ENCODE results near the gene MRPS16.

Gene MRPS16

DNA sequence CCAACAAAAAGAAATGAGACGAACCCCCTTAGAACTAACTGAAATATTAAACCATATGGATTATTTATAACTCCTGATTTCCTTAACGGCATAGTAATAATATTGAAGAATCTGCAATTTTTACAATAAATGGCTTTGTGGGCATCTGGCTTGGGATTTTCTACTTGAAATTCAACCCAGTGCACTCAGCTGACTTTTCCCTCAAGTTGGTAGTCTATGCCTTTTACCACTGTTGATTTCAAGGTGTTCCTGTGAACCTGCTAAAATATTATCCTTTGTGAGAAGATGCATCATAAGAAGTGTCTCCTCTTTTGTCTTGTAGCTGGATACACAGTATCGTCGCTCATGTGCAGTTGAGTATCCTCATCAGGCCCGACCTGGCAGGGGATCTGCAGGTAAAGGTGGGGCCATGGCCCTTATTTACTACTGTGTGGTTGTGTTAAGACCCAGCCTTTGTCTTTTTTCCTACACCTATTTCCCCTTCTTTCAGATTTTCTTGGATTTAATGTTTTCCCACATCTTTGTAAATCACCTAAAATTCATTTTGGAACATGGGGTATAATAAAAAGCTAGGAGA, 13.4 kb downstream of the MRPS16 start:
- no peak for DNase-seq

- no peak for DNase-seq
Measured at GRCh38 chr10:73234695-73235094, 17.7 kb downstream of the MRPS16 start.

DNA sequence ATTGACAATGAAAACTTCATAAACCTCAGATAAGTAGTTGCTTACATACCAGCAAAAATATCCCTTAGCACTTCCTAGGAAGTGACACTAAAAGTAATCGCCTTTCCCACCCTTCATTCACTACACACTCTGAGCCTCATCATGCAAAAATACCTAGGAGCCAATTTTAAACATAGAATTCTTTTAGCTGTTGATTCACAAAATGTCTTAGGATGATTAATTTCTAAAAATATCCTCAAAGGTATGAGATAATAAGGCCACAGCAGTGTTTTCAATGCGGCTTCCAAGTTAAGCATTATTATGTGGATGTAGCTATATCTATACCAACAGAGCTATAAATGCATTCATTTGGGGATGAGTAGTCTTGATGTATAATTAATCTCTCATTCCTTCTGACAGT, 18.6 kb downstream of the MRPS16 start:
- DNase-seq = no peak

DNA sequence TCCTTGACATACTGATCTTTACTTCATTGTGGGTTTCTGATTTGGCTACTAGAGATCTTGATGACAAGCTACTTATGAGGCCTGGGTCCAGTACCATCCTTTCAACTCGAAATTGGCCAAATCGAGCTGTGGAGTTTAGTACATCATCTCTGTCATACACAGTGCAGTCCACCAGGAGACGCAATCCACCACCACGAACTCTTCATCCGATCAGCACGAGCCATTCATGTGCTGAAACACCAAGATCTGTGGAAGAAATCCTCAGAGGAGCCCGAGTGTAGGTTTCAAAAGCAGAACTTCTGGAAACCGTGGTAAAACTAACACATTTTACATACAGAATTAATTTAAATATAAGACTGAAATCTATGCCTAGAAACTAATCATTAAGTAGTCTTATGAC, 19.6 kb downstream of the MRPS16 start:
- DNase-seq = no peak

GRCh38 chr10:73229567-73229966, 22.9 kb downstream of the MRPS16 start:
- no peak for DNase-seq

GRCh38 chr10:73228247-73228646, 24.2 kb downstream of the MRPS16 start:
- no peak for DNase-seq

- DNase-seq = no peak
Measured at GRCh38 chr10:73226663-73227062, 25.8 kb downstream of the MRPS16 start.

GRCh38 chr10:73225518-73225917, 26.9 kb downstream of the MRPS16 start:
- no peak for DNase-seq

GRCh38 chr10:73220989-73221388, 31.5 kb downstream of the MRPS16 start:
- no peak for DNase-seq

DNA sequence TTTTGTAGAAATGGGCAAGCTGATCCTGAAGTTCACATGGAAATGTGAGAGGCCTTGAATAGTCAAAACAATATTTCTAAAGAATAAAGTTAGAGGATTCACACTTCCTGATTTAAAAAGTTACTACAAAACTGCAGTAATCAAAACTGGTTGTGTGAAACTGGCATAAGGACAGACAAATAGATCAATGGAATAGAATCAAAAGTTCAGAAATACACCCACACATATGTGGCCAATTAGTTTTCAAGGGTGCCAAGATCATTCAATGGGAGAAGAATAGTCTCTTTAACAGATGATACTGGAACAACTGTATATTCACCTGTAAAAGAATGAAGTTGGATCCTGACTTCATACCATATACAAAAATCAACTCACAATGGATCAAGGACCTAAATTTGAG, 33.1 kb downstream of the MRPS16 start:
- DNase-seq = no peak

GRCh38 chr10:73218431-73219191, 33.8 kb downstream of the MRPS16 start:
- DNase-seq = no peak

- no peak for DNase-seq
Measured at GRCh38 chr10:73217628-73218027, 34.8 kb downstream of the MRPS16 start.

GRCh38 chr10:73215749-73216148, 36.7 kb downstream of the MRPS16 start:
- no peak for DNase-seq

DNA sequence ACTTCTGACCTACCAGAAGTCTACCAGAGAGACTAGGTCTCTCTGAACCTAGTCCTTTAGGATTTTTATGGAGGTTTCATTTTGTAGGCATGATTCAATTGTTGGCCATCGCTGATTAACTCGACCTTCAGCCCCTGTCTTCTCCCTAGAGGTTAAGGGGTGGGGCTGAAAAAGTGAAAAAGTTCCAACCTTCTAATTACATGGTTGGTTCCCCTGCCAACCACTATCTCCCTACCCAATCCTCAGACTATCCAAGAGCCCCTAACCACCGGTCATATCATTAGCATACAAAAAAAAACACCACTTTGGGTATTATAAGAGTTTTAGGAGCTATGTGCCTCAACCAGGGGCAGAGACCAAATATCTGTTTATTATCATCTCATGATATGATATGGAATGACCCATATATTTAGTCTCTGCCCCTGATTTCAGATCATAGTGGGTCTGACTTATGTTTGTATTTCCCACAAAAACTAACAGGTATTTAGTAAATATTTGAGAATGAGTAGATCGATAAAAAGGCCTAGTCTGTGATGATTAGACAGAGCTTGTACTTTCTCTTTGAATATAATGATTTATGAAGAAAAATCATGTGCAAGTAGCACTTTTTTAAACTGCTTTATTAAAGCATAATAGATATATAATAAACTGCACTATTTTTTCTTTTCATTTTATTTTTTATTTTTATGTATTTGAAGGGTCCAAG, 41.2 kb downstream of the MRPS16 start:
- no peak for DNase-seq

GRCh38 chr10:73210395-73211105, 41.9 kb downstream of the MRPS16 start:
- no peak for DNase-seq

GRCh38 chr10:73209705-73210104, 42.7 kb downstream of the MRPS16 start:
- DNase-seq = no peak

DNA sequence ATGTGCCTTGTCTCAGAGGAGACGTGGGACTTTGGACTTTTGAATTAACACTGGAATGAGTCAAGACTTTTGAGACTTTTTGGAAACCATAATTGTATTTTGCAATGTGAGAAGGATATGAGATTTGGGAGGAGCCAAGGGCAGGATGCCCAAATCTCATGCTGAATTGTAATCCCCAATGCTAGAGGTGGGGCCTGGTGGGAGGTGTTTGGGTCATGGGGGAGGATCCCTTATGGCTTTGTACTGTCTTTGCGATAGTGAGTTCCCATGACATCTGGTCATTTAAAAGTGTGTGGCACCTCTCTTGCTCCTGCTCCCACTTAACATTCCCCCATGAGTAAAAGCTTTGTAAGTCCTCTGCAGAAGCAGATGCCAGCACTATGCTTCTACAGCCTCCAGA, 44.6 kb downstream of the MRPS16 start:
- DNase-seq = no peak

DNA sequence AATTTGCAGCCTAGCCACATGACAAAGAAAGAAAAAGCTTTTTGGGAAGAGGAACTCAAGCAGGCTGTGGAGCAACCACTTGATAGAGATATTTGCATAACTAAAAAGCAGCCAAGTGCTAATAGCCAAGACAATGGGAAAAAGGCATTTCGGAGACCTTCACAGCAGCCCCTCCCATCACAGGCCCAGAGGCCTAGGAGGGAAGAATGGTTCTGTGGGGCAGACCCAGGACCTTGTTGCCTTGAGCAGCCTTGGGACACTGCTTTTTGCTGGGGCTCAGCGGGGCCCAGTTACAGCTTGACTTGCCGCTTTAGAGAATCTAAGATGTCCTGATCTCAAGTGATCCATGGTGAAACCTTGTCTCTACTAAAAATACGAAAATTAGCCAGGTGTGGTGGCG, 46.1 kb downstream of the MRPS16 start:
- no peak for DNase-seq

DNA sequence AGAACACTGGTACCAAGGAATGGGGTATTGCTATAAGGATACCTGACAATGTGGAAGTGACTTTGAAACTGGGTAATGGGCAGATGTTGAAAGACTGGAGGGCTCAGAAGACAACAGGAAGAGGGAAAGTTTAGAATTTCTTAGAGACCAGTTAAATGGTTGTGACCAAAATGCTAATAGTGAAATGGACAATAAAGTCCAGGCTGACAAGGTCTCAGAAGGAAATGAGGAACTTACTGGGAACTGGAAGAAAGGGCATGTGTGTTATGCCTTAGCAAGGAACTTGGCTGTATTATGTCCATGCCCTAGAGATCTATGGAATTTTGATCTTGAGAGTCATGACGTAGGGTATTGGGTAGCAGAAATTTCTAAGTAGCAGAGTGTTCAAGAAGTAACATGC, 46.6 kb downstream of the MRPS16 start:
- no peak for DNase-seq

- no peak for DNase-seq
Measured at GRCh38 chr10:73205081-73205480, 47.4 kb downstream of the MRPS16 start.
